Cardiac muscle cell (in vitro differentiated cells and primary cell): ENCODE results near the gene VBP1. TPM values are rescaled to one million over a fixed set of nuclear protein-coding genes. Genes with fewer than 3 reads are reported as not detected.
"Not testable (repeated sequence)": the region's sequence is repeated elsewhere in the genome, so short reads cannot be mapped to it uniquely, and the experiment has no call there.

Experiments
- DNase-seq, 2 donors: peaks; one replicate each; pipeline versions ENCODE4 v3.0.0 to v3.0.0-alpha.2; 2010 to 2017; ENCODE audit warnings: low read depth in 1 of 2, low spot score in 1 of 2
- H3K27ac ChIP-seq: fragments of 200-600 bp; sonication (generic); 2 replicates; pipeline ENCODE4 v1.5.1; 2016
- H3K27me3 ChIP-seq: fragments of 200-600 bp; sonication (generic); 2 replicates; pipeline ENCODE4 v1.6.0; 2016; ENCODE audit warnings: control low read depth
- H3K36me3 ChIP-seq: fragments of 200-600 bp; sonication (generic); 2 replicates; pipeline ENCODE4 v1.5.1; 2016; ENCODE audit warnings: control low read depth
- H3K4me1 ChIP-seq: fragments of 200-600 bp; sonication (generic); 2 replicates; pipeline ENCODE4 v1.8.1; 2017; ENCODE audit warnings: low read depth, mild to moderate bottlenecking, mixed run types
- H3K4me3 ChIP-seq: fragments of 200-600 bp; sonication (generic); 2 replicates; pipeline ENCODE4 v1.5.1; 2016; ENCODE audit warnings: mild to moderate bottlenecking
- H3K9me3 ChIP-seq: fragments of 200-600 bp; sonication (generic); 2 replicates; pipeline ENCODE4 v1.5.1; 2017; ENCODE audit warnings: low read depth, mild to moderate bottlenecking, control low read depth
- polyA plus RNA-seq: library from polyadenylated mRNA; unstranded; fragments of >200 nt; fragmentation: Nextera tagmentation; extraction: Ambion mirVana; gene quantifications from 2 replicates; pipeline ENCODE4 v1.2.1, GENCODE V29; 2016
- total RNA-seq: library from RNA; depleted of rRNA; stranded (reverse); fragments of >200 nt; gene quantifications from 2 replicates; pipeline ENCODE4 v1.2.3, GENCODE V29; 2016
- TF ChIP-seq, protein P1 (sequence below): IDR thresholded peaks from 2 replicates; pipeline ENCODE4 v1.5.1; 2012; ENCODE audit warnings: low read depth, mild to moderate bottlenecking, low read length

Gene VBP1
- total and polyA plus RNA-seq, 2 experiments from 2014 or later, result 42.8 to 116 TPM

DNA sequence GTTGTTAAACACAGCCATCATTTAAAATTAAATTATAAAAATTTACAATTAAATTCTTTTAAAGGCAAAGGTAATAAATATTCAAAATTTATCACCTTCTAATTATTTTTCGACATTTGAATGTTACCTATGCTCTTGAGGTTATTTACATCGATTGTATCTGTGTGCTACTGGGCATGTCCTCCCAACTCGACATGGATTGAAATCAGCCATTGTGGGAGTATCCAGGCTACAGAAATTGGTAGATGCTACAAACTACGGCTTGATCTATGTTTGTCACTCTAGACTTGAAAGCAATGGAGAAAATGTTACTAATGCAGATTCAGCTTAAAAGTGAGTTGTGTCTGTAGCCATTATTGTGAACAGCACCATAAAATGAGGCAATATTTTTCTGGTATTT is 2.5 kb upstream of the VBP1 start:
- Histone ChIP-seq H3K4me1 (no peaks in the 10 kb centered on the region), H3K9me3 (no peaks in the 10 kb centered on the region), H3K27me3 (no peaks in the 10 kb centered on the region), H3K4me3 (no peak overlapping the region), H3K27ac (no peak overlapping the region), H3K36me3 (no peaks in the 10 kb centered on the region)
- no peak for DNase-seq
- TF ChIP-seq, protein P1, sequence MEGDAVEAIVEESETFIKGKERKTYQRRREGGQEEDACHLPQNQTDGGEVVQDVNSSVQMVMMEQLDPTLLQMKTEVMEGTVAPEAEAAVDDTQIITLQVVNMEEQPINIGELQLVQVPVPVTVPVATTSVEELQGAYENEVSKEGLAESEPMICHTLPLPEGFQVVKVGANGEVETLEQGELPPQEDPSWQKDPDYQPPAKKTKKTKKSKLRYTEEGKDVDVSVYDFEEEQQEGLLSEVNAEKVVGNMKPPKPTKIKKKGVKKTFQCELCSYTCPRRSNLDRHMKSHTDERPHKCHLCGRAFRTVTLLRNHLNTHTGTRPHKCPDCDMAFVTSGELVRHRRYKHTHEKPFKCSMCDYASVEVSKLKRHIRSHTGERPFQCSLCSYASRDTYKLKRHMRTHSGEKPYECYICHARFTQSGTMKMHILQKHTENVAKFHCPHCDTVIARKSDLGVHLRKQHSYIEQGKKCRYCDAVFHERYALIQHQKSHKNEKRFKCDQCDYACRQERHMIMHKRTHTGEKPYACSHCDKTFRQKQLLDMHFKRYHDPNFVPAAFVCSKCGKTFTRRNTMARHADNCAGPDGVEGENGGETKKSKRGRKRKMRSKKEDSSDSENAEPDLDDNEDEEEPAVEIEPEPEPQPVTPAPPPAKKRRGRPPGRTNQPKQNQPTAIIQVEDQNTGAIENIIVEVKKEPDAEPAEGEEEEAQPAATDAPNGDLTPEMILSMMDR, result no peak

DNA sequence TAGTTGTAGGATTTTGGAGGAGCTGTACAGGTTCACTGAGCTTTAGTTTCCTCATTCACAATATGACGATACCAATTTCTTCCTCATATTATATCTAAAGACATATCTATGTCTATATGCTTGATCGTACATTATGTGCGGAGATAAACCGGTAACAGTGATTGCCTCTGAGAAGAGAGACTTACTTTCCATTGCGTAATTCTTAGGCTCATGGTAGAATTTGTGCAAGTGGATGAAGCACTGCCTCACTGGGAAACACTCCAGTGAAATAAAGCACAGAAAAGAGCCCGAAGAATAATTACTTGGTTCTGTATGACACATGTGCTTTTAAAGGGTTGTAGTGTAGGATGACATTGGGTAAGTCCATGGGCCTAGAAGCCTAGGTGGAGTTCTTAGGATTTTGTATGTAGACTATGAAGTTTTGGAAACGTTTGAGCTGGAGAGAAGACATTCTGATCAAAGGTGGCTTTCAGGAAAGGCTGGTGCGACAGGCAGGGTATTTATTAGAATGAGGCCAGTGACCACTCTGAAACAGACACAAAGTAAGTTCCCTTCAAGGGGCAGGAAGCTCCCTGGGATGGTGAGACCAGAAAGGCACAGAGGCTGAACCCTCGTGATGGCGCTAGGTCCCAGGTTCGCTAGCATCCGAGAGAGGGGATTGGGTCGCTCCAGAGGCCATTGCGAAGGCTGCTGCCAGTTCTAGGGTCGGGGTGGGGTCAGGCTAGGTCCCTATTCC is 649 bp upstream of the VBP1 start:
- Histone ChIP-seq H3K27ac (peak overlapping the region; percentile 83), H3K27me3 (no peaks in the 10 kb centered on the region), H3K4me3 (peak overlapping the region; percentile 93), H3K4me1 (no peaks in the 10 kb centered on the region), H3K36me3 (no peaks in the 10 kb centered on the region), H3K9me3 (no peaks in the 10 kb centered on the region)
- TF ChIP-seq, protein P1, result no peak
- no peak for DNase-seq

DNA sequence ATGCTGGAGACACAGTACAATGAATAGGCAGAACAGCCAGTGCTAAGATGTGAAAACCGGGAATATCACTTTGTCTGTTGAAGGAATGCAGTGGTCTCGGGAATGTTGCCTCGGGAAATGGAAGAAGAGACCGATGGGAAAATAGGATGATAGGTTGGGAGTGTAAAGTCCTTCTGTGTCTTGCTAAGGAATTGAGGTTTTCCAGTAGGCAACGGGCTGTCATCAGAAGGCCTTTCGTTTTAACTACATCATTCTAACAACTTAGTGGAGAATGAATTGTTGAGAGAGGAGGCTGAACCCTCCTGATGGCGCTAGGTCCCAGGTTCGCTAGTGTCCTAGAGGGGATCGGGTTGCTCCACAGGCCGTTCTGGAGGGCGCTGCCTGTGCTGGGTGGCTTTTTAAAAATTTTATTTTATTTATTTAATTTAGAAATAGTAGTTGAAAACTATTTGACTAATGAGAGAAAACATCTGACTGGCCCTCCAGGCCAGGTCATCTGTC is 730 bp downstream of the VBP1 start:
- DNase-seq, result peak in 1 of 2 donors; percentile 16
- TF ChIP-seq, protein P1, result no peak
- Histone ChIP-seq H3K36me3 (no peaks in the 10 kb centered on the region), H3K9me3 (no peaks in the 10 kb centered on the region), H3K27ac (peak overlapping the region; percentile 96), H3K27me3 (no peaks in the 10 kb centered on the region), H3K4me3 (peak overlapping the region; percentile 93), H3K4me1 (no peaks in the 10 kb centered on the region)

- Histone ChIP-seq H3K27ac (no peak overlapping the region), H3K36me3 (no peaks in the 10 kb centered on the region), H3K27me3 (no peaks in the 10 kb centered on the region), H3K4me3 (no peak overlapping the region), H3K9me3 (no peaks in the 10 kb centered on the region), H3K4me1 (no peaks in the 10 kb centered on the region)
- no peak for DNase-seq
- TF ChIP-seq, protein P1, result no peak
Observed at GRCh38 chrX:155218777-155219176, 2.5 kb downstream of the VBP1 start.

DNA sequence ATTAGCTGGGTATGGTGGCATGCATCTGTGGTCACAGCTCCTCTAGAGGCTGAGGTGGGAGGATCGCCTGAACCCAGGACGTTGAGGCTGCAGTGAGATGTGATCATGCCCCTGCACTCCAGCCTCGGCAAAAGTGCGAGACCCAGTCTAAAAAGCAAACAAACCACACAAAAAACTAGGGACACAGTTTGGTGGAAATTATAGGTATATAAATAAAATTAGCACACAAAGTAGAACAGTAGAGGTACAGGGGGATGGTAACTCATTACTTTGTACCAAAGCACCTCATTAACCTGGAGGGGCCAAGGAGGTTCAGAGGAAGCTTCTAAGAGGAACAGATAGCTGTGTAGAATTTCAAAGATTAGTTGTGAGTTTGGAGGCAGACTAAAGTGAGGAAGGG is 5.1 kb downstream of the VBP1 start:
- H3K27me3 ChIP-seq, result no peaks in the 10 kb centered on the region
- H3K4me1 ChIP-seq, result no peaks in the 10 kb centered on the region
- no peak overlapping the region for H3K27ac ChIP-seq
- no peak overlapping the region for H3K4me3 ChIP-seq
- no peak for DNase-seq
- H3K9me3 ChIP-seq, result no peaks in the 10 kb centered on the region
- H3K36me3 ChIP-seq, result no peaks in the 10 kb centered on the region
- TF ChIP-seq, protein P1, result no peak

DNA sequence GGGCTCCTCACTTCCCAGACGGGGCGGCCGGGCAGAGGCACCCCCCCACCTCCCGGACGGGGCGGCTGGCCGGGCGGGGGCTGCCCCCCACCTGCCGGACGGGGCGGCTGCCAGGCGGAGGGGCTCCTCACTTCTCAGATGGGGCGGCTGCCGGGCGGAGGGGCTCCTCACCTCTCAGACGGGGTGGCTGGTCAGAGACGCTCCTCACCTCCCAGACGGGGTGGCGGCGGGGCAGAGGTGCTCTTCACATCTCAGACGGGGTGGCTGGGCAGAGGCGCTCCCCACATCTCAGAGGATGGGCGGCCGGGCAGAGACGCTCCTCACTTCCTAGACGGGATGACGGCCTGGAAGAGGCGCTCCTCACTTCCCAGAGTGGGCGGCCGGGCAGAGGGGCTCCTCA is 7.5 kb downstream of the VBP1 start:
- not testable (repeated sequence) for H3K4me1 ChIP-seq, H3K9me3 ChIP-seq, DNase-seq, H3K36me3 ChIP-seq, H3K27me3 ChIP-seq, H3K4me3 ChIP-seq, H3K27ac ChIP-seq
